HG03025 (cell line): ENCODE results near the gene LRIG1.
A peak's percentile ranks its signal among the peaks of the same experiment; 100 is the strongest.

Source experiments
- ATAC-seq: cut with Tn5 transposase; IDR thresholded peaks from one replicate; pipeline ENCODE4 v1.9.1; 2021; ENCODE audit warnings: mild to moderate bottlenecking, moderate library complexity; ENCODE audit not compliant: unreplicated experiment, low FRiP score

LRIG1 gene

GRCh38 chr3:66473692-66474091 is 27.1 kb downstream of the LRIG1 start:
- ATAC-seq: no peak

GRCh38 chr3:66473181-66473580 is 27.6 kb downstream of the LRIG1 start:
- no peak for ATAC-seq

GRCh38 chr3:66472313-66473134 is 28.3 kb downstream of the LRIG1 start:
- peak; percentile 45 for ATAC-seq

- ATAC-seq: no peak
Observed at GRCh38 chr3:66470956-66471686, 29.7 kb downstream of the LRIG1 start.

GRCh38 chr3:66470285-66470684 is 30.5 kb downstream of the LRIG1 start:
- ATAC-seq: no peak

- ATAC-seq: peak; percentile 80
Observed at GRCh38 chr3:66469220-66469640, 31.6 kb downstream of the LRIG1 start.

- no peak for ATAC-seq
Observed at GRCh38 chr3:66467996-66468735, 32.7 kb downstream of the LRIG1 start.

- ATAC-seq: no peak
Observed at GRCh38 chr3:66466606-66467270, 34.1 kb downstream of the LRIG1 start.

- ATAC-seq: no peak
Observed at GRCh38 chr3:66465587-66465986, 35.2 kb downstream of the LRIG1 start.

- no peak for ATAC-seq
Observed at GRCh38 chr3:66465034-66465433, 35.8 kb downstream of the LRIG1 start.

- ATAC-seq: no peak
Observed at GRCh38 chr3:66464512-66464894, 36.3 kb downstream of the LRIG1 start.

- ATAC-seq: no peak
Observed at GRCh38 chr3:66463730-66464511, 36.9 kb downstream of the LRIG1 start.

GRCh38 chr3:66463054-66463631 is 37.7 kb downstream of the LRIG1 start:
- no peak for ATAC-seq

GRCh38 chr3:66457252-66457651 is 43.6 kb downstream of the LRIG1 start:
- no peak for ATAC-seq

- no peak for ATAC-seq
Observed at GRCh38 chr3:66456711-66457173, 44.1 kb downstream of the LRIG1 start.

- ATAC-seq: no peak
Observed at GRCh38 chr3:66454464-66454859, 46.4 kb downstream of the LRIG1 start.

- ATAC-seq: no peak
Observed at GRCh38 chr3:66453651-66454463, 47.0 kb downstream of the LRIG1 start.

GRCh38 chr3:66452303-66453011 is 48.4 kb downstream of the LRIG1 start:
- ATAC-seq: no peak
